Jurkat, Clone E6-1 (cell line): ENCODE results near the gene FIGLA.
"Not testable (repeated sequence)": the region's sequence is repeated elsewhere in the genome, so short reads cannot be mapped to it uniquely, and the experiment has no call there.

Source experiments
- DNase-seq: peaks from one replicate; pipeline ENCODE4 v3.0.0-alpha.2; 2011; ENCODE audit warnings: low read depth, low spot score
- H3K4me3 ChIP-seq: 2 replicates; pipeline ENCODE4 v1.5.1; 2011; ENCODE audit warnings: mild to moderate bottlenecking, low read length, control low read depth, moderate library complexity

FIGLA gene

GRCh38 chr2:70752396-70752795 is 38.0 kb downstream of the FIGLA start:
- no peak for DNase-seq
- H3K4me3 ChIP-seq, result no peak overlapping the region

DNA sequence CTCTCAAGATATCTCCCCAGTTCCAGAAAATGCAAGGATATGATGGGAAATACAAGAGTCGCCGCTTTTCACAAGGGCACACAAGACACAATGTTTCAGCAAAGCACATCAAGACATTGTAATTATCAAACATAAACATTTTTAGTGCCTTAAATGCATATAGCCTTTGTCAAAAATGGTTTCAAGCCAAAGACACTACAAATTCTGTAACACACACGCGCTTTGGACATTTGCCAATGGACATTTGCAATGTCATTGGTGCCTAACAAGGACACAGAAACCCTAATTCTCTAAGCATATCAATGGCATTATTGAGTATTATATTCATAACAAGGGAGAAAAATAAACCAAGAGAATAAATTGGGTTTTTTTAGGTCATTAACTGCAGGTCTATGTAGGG is 38.6 kb downstream of the FIGLA start:
- no peak overlapping the region for H3K4me3 ChIP-seq
- no peak for DNase-seq

GRCh38 chr2:70750320-70750719 is 40.1 kb downstream of the FIGLA start:
- DNase-seq, result no peak
- H3K4me3 ChIP-seq, result no peak overlapping the region

- no peak for DNase-seq
- no peak overlapping the region for H3K4me3 ChIP-seq
Measured at GRCh38 chr2:70748002-70748784, 42.2 kb downstream of the FIGLA start.

DNA sequence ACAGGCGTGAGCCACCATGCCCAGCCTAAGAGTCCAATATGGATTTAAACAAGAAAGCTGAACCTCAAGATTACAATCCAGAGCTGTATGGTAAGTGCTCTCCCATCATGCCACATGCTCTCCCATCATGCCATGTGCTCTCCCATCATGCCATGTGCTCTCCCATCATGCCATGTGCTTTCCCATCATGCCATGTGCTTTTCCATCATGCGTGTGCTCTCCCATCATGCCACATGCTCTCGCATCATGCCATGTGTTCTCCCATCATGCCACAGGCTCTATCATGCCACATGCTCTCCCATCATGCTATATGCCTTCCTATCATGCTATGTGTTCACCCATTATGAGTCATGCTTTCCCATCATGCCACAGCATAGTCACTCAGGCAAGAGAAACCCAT is 43.2 kb downstream of the FIGLA start:
- no peak overlapping the region for H3K4me3 ChIP-seq
- DNase-seq, result no peak

DNA sequence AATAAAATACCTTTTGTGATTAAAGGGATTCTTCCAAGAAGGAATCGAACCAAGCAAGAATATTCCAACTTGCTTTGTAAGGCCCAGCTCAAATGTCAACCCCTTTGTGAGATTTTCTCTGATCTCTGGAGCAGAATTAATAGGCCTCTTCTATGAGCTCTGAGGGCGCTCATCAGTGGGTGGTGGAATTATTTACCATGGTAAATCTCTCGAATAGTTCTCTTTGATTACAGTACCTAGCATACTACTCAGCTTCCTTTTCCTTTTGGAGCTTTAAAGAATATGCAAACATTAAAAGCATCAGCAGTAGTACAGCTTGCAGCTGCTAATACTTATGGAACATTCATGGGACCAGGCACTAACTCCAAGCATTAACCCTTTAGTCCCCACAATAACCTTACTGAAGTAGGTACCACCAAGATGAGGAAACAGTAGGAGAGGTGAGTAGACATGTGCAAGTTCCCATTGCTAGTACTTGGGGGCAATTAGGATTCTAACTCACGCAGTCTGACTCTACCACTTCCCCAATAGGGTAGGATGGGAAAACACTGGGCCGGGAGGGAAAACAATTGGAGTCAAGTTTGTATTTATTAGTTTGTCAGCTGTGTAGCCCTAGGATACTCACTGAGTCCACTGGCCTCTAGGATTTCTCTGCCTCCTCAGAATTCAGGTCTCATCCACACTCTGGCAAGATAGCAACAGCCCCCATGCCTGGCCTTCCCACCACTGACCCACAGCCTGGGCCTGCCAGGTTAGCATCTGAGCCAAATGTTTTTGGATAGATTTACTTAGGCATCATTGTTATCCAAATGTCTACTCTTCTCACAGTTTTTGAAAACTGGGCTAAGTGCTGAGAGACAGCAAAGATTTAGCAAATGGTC is 44.1 kb downstream of the FIGLA start:
- no peak overlapping the region for H3K4me3 ChIP-seq
- DNase-seq, result no peak

DNA sequence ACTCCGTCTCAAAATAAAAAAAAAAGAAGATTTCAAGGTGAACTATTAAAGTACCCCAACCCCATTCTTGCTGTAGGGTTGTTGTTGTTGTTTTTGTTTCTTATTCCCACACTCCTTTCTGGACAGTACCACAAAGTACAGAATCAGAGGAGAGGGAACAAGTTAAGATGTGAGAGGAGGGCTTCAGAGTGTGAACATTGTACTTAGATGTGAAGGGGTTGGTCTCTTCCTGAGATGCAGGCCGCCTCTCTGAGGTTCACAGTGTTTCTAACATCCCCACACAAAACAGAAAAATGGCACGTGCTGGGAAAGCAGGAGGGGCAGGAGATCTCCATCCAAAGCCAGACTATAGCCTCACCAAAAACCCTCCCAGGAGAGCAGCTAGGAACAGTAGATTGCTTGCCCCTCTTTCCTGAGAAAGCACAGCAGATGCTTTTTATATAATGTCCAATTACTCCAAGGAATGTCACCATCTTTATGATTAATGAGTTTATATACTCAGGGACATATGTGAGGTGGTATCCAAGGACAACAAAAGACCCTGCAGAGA is 45.1 kb downstream of the FIGLA start:
- no peak overlapping the region for H3K4me3 ChIP-seq
- no peak for DNase-seq

DNA sequence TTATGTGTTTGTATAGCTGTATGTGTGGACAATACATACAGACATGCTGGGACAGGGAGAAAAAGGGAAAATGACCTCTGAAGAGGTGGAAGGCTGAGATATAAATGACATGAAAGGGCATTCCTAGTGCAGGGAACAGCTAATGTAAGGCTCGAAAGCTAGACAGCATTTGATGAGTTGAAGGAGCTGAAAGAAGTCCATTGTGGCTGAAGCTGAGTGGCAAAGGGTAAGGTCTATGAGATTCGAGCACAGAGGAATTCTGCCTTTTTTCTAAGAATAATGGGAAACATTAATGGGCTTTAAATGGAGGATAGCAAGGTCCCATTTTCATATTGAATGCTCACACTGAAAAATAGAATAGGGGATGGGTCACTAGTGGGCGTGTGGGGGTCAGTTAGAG is 46.0 kb downstream of the FIGLA start:
- H3K4me3 ChIP-seq, result no peak overlapping the region
- DNase-seq, result no peak

DNA sequence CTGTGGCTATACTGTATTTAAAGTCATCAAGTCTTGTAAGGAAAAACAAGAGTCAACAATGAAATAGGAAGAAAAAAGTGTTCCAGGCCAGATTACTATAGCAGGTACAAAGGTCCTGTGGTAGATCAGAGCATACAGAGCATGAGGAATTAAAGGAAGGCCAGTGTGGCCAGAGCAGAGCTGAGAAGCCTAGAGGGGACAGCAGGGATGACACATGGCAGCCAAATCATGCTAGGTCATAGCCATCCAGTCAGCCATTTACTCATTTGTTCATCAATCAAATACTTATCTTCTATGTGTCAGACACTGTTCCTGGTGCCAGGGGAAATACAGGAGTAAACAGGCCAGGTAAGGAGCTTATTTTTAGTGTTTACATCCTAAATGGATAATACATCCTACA is 46.8 kb downstream of the FIGLA start:
- H3K4me3 ChIP-seq, result no peak overlapping the region
- DNase-seq, result no peak

DNA sequence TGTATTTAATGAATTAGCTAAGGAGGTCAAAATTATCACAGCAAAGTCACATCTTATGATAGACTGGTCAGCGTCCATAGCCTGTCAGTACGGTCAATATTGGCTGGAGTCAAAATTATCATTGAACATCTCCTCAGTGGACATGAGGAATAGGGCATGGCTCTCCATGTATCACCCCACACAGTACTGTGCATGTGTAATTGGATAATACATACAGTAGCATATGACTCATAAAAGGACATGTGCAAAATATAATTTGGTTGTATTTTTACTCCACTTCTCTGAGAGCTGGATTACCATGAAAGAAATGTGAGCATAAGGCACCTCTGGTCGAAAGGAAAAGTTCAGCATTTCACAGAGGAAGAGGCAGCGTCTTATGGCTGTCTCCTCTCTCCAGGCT is 47.4 kb downstream of the FIGLA start:
- DNase-seq, result no peak

GRCh38 chr2:70739492-70739891 is 51.0 kb downstream of the FIGLA start:
- not testable (repeated sequence) for H3K4me3 ChIP-seq, DNase-seq

More for the DNA sequence above, 47.4 kb downstream of the FIGLA start:
- no peak overlapping the region for H3K4me3 ChIP-seq

DNA sequence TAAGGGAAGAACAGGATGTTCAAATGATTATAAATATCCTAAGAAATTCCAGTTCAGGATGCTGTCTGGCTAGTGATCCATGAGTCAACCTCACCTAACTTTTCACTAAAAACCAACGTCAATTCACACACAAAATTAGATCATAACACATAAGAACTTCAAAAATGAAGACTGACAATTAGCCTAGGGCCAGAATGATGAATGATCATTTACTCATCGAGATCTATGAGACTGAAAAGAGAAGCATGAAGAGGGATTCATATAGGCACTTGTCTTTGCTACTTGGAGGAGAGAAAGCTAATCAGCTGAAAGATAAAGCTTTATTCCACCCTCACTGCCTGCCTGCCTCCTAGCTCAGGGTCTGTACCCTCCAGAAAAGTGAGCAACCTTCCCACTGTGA is 52.3 kb downstream of the FIGLA start:
- no peak overlapping the region for H3K4me3 ChIP-seq
- no peak for DNase-seq

GRCh38 chr2:70735071-70735470 is 55.4 kb downstream of the FIGLA start:
- no peak overlapping the region for H3K4me3 ChIP-seq
- no peak for DNase-seq

- no peak for DNase-seq
- no peak overlapping the region for H3K4me3 ChIP-seq
Measured at GRCh38 chr2:70733646-70734180, 56.7 kb downstream of the FIGLA start.

DNA sequence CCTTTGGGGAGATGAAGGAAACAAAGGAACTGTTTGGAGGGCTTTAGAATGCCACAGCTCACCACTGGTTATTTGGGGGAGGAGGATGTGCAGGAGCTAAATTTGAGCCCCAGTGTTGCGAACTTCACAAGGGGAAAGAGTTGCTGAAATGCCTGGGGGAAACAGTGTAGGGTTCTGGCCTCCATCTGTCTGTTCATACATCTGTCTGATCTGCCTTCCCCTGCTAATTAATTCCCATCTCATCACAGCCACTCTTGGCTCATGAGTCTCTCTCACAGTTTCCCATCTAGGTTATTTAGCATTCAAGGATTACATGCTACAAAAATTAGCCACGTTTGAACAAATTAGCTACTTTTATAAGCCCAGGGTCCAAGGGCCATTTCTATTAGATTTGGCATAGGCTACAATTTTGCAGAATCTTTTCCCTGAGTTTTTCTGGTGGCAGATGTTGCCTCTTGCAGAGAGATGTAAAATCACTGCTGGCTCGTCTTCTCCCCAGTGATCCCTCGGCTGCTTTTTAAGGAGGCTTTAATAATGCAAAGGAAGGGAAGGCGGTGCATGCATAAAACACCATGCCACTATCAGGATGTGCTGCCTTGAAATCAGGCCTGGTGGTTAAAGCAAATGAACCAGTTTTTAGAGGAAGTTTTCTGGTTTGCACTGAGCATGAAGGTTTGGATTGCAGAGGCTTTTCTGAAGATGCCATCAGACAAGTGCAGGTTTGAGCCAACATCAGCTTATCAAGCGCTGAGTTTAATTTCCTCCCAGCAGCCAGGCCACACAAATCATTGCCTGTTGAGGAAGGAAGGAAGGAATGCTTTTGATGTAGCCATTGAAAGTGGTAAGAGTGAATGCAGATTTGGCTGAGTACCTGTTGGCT is 57.4 kb downstream of the FIGLA start:
- no peak for DNase-seq
- H3K4me3 ChIP-seq, result no peak overlapping the region

DNA sequence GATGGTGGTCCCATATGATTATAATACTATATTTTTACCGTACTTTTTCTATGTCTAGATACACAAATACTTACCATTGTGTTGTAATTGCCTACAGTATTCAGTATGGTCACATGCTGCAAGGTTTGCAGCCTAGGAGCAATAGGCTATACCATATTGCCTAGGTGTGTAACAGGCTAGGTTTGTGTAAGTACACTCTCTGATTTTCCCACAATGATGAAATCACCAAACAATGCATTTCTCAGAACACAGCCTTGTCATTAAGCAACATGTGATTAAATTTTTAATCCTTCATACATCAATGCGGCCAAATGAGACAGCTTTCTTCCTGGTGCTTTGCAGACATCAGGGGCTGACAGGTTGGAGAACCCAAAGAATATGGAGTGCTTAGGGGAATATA is 59.7 kb downstream of the FIGLA start:
- no peak overlapping the region for H3K4me3 ChIP-seq
- DNase-seq, result no peak

- no peak for DNase-seq
- no peak overlapping the region for H3K4me3 ChIP-seq
Measured at GRCh38 chr2:70729647-70730046, 60.8 kb downstream of the FIGLA start.

- DNase-seq, result no peak
- no peak overlapping the region for H3K4me3 ChIP-seq
Measured at GRCh38 chr2:70728128-70728527, 62.3 kb downstream of the FIGLA start.
